Superior temporal gyrus (tissue), 1 donor: ENCODE results near the gene PLIN5.

Experiments used
- DNase-seq: peaks from one replicate; pipeline ENCODE4 v3.0.0-alpha.2; 2016; ENCODE audit errors: extremely low spot score

The PLIN5 gene

DNA sequence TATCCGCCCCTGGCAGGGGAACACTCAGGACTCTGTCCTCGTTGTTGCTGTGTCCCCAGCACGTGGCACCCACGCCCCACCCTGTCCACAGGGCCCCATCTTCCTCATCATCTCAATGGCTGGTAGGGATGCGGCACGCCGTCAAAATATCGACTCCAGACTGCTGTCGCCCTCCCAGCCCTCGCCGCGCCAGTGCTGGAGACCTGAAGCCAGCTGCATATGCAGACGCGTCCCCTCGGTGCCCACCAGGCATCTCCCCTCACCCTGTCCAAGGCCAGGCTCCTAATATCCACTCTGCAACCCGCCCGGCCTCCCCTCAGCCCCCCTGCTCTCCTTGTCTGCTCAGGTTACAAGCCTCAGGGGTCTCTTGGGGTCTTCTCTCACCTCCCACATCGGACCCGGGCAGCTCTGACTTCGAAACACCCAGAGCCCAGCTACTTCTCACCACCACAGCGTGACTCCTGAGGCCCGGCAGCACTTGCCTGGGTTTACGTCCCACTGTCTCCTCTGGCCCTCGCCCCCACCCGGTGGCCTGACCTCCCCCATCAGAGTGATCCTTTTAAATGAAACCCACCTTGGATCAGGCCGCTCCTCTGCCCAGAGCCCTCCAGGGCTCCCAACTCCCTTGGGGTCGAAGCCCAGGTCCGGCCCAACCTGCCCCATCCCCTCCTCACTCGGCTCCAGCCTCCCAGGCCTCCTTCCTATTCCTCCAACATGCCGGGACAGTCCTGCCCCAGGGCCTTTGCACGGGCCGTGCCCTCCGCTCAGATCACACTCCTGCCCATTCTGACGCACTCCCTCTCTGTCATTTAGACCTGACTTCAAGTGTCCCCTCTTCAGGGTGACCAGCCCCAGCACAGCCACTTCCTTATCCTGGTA is 29.2 kb downstream of the PLIN5 start:
- no peak for DNase-seq

DNA sequence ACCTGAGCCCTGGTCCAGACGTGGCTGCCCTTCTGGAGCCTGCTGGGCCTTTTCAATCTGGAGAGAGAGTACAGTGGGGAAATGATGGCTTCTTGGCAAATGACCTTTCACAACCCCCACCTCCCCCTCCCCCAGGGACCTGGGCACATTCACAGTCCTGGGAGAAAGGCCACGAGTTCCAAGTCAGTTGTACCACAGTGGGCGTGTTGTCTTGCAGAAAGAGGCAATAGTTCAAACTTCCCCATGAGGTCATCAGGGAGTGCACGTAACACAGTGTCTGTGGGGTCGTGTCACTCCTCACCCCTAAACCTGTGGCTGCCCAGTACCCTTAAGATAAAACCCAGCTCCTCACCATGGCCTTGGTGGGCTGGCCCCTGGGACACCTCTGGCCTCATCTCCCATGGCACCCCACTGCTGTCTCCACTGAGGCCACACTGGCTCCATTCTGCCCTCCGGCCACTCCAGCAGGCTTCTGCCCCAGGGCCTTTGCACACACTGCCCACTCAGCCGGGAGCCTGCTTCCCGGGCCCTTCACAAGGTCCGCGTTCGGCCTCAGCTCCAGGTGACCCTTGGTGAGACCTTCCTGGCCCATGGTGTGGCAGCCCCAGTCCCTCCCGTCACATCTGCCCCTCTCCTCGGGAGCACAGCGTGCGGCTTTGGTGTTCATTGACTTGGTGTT is 30.0 kb downstream of the PLIN5 start:
- no peak for DNase-seq

DNA sequence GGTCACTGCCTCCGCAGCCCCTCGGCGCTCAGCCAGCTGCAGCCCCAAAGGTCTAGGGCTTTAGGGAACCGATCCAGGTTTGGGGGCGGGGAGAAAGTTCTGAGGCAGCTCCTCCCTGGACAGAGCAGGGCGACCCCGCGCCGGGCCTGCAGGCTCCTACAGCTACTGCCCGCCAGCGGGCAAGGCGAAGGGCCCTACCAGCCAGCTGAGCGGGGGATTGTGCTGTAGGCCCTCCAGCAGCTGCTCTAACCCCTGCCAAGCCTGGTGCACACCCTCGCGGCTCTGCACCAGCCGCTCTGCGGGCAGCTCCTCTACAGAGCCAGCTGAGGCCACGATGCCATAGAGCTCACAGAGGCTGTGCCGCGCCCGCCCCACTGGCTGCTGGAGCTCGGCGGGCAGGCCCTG is 30.7 kb downstream of the PLIN5 start:
- DNase-seq, result peak; percentile 12

DNA sequence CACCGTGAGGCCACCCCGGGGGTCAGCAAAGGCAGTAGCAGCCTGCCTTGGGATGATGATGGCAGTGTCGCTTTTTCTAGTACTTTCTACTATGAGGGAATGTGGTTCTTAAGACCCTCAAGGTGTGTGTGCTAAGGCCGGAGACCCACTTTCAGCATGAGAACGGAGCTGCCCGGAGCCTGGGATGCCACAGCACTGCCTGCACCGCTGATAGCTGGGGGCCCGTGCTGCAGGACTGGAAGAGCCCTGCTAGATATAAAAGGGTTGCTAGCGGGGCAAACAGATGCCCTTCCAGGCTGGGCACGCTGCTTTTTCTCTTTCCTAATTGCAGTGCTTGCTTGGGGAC is 31.2 kb downstream of the PLIN5 start:
- no peak for DNase-seq

DNA sequence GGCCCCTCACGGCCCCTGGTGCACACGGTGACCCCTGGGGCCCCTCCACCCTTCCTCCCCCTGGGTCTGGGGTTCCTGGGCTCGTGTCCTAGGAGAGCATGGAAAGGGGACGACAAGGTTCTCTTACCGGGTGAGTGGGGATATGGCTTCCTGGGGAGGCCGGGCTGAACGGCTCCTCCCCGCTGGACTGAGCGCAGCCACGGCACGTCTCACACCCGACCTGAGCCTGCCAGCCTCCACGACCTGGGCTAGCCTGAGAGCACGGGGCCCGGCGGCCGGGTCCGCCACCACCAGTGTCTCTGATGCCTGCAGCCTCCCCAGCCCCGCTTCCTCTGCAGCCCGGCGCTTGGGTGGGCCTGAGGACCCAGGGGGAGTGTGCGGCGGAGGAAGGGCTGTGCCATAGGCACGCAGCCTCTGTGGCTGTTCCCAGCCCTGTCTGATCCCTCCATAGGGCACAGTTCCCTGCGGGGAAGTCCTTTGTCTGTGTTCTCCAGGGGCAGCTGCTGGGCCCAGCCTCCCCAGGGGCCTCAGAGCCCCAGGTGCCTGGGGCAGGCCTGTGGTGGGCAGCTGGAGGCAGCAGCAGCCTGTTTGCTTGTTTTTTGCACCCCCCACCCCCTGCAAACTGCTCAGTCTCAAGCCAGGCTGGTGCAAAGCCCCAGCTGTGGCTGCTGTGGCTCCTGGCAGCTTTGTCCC is 31.7 kb downstream of the PLIN5 start:
- DNase-seq, result no peak

DNA sequence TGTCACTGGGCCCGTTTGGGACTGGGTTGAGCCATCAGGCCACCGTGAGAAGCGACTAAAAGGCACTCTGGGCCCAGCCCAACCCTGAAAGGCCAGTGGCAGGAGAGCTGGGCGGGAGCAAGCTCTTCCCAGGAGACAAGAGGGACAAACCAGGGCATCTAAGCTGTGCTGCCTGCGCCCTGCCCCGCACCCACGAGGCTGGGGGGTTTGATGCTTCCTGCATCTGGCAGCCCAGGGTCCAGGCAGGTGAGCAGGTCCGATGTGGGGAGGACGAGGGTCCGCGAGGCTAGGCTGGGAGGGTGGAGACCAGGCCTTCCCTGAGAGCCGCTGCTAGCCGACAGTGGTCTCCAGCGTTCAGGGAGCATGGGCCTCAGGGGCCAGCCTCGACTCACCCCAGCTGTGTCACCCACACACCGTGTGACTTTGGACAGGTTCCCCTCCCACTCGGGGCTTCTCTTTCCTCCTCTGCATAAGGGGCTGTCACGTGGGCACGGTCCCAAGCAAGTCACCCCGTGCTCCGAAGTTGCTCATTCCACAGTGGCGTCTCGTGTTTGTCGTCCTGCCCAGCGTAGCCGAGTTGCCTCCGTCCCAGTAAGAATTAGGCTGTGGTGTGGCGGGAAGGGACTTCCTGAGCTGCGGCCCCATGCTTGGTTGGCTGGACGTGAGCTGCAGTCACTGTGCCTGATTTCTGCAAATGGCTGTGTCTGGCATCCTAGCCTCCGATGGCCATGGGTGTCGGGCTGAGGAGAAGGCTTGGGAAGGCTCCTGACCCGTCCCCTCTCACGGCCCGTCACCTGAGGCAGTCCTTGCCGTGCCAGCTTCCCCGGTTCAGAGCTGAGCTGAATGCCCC is 32.5 kb downstream of the PLIN5 start:
- no peak for DNase-seq

DNA sequence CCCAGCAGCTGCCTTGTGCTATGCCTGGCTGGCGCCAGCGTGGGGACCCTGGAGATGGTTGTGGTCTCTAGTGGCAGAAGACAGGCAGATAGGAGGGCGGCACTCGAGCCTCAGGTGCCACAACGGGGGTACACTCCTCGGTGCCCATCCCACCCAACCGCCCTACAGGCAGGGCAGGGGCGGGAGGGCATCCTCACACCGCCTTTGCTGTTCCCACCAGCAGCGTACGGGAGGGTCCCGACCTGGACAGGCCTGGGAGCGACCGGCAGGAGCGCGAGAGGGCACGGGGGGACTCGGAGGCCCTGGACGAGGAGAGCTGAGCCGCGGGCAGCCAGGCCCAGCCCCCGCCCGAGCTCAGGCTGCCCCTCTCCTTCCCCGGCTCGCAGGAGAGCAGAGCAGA is 33.3 kb downstream of the PLIN5 start:
- no peak for DNase-seq

DNA sequence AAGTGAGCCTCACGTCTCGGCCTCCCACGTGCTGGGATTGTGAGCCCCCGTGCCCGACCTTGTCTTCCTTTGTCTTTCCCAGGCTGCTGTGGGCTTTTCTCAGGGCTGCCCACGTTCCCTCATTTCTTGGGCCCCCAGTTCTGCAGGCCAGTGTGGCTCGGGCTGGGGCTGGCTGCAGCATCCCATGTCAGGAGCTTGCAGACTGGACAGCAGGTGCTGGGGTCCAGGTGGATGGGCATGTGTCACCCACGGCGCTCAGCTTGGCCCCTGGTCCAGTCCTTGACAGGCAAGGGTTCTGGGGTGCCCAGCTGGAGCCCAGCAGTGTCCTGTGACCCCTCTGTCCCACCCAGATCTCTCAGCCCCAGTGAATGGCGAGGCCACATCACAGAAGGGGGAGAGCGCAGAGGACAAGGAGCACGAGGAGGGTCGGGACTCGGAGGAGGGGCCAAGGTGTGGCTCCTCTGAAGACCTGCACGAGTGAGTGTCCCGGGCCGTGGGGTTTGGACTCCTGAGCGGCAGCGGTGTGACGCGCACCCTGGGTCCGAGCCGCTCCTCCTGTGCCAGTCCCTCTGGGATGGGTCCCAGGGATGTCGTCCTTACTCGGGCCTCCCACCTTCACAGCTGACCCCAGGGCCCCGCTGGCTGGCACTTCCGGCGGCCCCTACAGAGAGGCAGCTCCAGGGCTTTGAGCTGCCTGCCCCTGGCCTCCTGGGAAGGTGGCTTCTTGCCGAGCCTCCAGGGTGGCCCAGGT is 34.0 kb downstream of the PLIN5 start:
- DNase-seq, result no peak

DNA sequence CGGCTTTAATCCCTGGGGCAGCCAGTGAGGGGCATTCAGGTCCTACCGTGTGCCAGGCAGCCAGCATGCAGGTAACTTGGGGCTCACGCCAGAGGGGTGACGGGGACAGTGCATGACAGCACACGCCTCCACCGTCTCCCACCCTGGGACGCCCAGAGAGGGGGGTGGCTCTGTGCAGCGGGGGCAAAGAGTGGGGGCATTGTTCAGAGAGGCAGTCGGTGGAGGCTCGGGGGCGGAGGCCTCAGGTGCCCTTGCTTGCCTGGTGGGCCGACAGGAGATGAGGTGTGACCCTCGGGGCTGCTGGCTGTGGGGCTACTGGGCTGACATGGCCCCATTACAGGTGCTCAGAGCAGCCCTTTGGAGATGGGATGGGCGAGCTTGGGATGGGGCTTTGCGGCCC is 35.2 kb downstream of the PLIN5 start:
- DNase-seq, result no peak

DNA sequence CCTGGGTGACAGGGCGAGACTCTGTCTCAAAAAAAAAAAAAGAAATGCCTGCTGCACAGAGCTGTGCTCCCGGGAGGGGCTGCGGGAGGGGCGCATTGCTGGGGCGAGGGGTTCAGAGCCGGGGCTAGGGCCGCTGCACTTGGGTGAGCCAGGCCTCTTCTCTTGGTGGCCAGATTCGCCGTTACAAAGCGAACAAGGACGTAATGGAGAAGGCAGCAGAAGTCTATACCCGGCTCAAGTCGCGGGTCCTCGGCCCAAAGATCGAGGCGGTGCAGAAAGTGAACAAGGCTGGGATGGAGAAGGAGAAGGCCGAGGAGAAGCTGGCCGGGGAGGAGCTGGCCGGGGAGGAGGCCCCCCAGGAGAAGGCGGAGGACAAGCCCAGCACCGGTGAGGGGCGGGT is 35.7 kb downstream of the PLIN5 start:
- DNase-seq, result no peak

DNA sequence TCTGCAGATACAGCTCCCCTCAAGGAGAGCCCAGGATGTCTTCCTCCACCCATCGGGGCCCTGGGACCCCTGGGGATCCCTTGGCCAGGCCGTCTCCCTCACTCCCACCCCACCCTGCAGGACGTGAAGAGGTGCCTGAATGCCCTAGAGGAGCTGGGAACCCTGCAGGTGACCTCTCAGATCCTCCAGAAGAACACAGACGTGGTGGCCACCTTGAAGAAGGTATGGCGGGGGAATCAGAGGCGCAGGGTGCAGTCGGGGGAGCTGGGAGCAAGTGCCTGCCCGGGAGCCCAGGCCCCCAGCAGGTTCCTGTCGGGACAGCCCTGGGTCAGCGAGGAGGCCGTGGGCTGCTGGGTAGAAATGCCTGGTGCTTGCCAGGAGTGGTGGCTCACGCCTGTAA is 36.3 kb downstream of the PLIN5 start:
- no peak for DNase-seq

DNA sequence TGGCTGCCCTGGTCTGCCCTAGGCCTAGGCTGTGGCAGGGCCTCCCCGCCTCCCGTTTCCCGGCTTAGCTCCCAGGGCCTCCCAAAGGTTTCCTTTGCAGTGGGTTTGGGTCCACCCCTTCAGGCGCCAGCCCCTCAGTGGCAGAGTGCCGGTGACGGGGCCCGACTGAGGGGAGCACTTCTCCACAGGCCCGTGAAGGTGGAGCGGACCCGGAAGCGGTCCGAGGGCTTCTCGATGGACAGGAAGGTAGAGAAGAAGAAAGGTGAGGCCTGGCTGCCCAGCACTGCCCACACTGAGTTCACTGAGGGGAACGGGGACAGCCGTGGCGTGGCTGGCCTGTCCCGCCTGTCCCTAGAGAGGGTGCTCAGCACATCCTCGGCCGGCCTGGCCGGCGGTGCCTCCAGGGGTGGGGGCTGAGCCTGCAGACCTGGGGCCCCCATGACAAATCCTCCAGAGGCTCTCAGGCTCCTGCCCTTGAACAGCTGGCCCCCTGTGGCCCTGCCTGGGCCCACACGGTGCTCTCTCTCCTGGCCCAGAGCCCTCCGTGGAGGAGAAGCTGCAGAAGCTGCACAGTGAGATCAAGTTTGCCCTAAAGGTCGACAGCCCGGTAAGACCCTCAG is 37.1 kb downstream of the PLIN5 start:
- DNase-seq, result no peak

DNA sequence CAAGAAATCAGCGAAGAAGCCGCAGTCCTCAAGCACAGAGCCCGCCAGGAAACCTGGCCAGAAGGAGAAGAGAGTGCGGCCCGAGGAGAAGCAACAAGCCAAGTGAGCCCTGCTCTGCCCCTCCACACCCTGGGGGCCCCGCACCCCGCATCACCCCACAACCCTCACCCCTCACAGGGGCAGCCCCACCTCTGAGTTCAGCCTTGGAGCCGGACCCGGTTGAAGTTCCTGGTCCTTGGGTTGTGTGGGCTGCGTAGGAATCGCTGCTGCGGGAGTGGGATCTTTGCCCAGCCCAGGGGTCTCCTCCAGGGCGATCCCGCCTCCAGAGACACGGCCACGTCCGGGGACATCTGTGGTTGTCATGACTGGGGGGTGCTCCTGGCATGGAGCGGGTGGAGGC is 38.7 kb downstream of the PLIN5 start:
- DNase-seq, result no peak

DNA sequence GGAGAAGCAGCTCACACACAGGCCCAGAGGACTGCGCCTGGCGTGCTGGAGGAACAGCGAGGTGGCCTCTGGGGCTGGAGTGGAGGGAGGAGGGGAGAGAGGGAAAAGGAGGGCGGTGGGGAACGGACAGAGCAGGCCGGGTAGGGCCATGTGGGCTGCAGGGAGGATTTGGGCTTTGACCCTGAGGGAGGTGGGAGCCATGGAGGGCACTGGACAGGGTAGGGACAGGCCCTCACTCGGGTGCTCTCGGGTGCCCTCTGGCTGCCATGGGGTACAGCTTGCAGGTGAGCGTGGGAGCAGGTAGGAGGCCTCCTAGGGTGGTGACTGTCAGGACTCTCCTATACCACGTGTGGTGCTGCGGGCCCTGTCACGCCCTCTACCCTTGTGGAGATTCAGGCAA is 39.6 kb downstream of the PLIN5 start:
- no peak for DNase-seq

DNA sequence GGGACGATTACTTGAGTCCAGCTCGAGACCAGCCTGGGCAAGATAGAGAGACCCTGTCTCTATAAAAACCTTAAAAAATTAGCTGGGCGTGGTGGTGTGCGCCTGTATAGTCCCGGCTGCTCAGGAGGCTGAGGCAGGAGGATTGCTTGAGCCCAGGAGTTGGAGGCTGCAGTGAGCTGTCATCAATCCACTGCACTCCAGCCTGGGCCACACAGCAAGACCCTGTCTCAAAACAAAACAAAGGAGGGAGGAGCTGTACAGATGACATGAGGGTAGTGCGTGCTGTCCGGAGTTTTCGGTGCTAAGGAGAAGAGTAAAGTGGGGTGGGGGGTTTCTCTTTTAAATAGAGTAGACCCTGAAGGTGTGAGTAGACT is 40.3 kb downstream of the PLIN5 start:
- DNase-seq, result no peak

DNA sequence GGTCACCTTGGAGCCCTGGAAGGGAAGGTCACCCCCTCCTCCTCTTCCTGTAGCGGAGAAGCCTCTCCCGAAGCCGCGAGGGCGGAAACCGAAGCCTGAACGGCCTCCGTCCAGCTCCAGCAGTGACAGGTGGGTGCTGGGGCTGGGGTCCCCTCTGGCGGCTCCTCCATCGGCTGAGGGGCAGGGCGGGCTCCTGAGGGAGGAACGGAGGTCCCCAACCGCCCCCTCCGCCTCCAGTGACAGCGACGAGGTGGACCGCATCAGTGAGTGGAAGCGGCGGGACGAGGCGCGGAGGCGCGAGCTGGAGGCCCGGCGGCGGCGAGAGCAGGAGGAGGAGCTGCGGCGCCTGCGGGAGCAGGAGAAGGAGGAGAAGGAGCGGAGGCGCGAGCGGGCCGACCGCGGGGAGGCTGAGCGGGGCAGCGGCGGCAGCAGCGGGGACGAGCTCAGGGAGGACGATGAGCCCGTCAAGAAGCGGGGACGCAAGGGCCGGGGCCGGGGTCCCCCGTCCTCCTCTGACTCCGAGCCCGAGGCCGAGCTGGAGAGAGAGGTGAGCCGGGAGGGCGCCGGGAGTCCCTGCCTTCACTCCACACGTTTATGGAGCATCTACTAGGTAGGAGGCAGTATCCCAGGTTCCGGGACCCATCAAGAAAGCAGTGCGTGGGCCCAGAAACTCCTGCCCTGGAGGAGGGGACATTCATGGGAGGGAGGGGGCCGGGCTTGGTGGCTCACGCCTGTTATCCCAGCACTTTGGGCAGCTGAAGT is 40.9 kb downstream of the PLIN5 start:
- no peak for DNase-seq

DNA sequence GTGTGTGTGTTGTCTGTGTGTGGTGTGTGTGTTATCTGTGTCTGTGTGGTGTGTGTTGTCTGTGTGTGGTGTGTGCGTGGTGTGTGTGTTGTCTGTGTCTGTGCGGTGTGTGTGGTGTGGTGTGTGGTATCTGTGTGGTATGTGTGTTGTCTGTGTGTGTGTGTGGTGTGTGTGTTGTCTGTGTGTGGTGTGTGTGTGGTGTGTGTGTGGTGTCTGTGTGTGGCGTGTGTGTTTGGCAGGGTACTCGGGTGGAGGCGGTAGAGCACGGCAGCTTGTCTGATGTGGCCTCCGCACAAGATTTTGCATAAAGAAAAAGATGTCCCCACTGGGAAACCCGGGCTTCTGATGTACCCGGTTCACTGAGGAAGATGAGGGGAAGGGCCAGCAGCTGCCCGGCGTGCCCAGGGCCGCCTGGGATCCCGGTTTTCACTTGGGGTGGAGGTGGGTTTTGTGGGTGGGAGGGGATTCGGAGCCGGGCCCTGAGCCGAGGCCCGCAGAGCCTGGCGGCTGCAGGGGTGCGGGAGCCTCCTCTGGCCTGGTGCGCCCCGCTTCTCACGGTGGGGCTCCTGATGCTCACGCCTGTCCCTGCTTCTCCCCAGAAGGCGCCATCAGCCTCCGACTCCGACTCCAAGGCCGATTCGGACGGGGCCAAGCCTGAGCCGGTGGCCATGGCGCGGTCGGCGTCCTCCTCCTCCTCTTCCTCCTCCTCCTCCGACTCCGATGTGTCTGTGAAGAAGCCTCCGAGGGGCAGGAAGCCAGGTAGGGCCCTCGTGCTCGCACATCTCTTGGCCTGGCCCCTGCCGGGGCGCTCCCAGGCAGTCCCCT is 41.7 kb downstream of the PLIN5 start:
- no peak for DNase-seq

DNA sequence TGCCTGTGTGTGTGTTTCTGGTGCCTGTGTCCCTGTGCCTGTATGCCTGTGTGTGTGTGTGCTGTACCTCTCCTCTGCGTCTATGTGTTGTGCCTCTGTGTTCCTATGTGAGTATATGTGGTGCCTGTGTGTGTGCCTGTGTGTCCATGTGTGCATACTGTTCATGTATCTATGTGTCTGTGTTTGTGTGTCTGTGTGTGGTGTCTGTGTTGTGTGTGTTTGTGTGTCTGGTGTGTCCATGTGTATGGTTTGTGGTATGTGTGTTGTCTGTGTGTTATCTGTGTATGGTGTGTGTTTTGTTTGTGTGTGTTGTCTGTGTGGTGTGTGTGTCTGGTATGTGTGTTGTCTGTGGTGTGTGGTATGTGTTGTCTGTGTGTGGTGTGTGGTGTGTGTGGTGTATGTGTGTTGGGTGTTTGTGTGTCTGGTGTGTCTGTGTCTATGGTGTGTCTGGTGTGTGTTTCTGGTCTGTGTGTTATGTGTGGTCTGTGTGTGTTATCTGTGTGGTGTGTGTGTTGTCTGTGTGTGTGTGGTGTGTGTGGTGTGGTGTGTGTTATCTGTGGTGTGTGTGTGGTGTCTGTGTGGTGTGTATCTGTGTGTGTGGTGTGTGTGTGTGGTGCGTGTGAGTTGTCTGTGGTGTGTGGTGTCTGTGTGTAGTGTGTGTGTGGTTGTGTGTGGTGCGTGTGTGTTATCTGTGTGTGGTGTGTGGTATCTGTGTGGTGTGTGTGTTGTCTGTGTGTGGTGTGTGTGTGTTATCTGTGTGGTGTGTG is 42.5 kb downstream of the PLIN5 start:
- no peak for DNase-seq
